GM12873 (cell line): ENCODE measurements around the gene FOXL2NB.

Source experiments
- TF ChIP-seq, protein P1 (sequence below): IDR thresholded peaks from 2 replicates; pipeline ENCODE4 v1.5.1; 2012; ENCODE audit warnings: low read depth, mild to moderate bottlenecking, moderate library complexity, low read length, control low read depth; ENCODE audit not compliant: insufficient read depth; ENCODE audit errors: missing control alignments

The FOXL2NB gene

DNA sequence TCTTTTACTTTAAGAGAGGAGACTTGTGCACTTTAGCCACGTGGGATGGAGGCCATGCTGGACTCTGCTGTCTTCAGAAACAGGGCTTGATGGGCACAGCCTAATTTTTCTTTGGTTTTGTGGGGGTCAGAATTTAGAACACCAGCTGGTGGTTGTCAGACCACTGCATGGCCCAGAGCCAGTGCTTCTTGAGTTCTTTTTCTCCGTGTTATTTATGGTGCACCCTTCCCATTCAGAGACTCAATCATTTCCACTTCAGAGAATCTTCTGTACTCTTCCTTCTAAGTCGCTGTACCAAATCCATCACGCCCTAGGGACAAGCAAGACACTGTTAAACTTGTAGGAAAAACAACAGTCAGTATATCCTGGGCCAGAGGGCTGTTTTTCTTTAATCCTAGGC lies 38.9 kb downstream of the FOXL2NB start:
- TF ChIP-seq, protein P1, sequence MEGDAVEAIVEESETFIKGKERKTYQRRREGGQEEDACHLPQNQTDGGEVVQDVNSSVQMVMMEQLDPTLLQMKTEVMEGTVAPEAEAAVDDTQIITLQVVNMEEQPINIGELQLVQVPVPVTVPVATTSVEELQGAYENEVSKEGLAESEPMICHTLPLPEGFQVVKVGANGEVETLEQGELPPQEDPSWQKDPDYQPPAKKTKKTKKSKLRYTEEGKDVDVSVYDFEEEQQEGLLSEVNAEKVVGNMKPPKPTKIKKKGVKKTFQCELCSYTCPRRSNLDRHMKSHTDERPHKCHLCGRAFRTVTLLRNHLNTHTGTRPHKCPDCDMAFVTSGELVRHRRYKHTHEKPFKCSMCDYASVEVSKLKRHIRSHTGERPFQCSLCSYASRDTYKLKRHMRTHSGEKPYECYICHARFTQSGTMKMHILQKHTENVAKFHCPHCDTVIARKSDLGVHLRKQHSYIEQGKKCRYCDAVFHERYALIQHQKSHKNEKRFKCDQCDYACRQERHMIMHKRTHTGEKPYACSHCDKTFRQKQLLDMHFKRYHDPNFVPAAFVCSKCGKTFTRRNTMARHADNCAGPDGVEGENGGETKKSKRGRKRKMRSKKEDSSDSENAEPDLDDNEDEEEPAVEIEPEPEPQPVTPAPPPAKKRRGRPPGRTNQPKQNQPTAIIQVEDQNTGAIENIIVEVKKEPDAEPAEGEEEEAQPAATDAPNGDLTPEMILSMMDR, result no peak

DNA sequence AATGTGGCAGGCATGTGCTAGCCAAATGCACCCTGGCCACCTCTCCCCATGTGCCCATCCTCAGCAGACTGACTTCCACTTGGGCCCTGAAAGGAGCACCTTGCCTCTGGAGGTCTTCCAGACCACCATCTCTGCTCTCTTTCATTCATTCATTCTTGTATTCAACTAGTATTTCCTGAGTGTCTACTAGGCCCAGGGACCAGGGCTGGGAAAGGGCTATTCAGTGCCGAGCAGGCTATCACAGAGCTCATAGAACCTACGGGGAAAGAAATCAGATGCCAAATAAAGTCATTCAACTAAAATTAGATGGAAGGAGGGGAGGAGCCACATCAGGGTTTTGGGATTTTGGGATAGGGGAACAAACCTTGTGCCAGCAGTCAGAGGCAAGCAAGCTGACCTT lies 40.2 kb downstream of the FOXL2NB start:
- TF ChIP-seq, protein P1, result no peak

DNA sequence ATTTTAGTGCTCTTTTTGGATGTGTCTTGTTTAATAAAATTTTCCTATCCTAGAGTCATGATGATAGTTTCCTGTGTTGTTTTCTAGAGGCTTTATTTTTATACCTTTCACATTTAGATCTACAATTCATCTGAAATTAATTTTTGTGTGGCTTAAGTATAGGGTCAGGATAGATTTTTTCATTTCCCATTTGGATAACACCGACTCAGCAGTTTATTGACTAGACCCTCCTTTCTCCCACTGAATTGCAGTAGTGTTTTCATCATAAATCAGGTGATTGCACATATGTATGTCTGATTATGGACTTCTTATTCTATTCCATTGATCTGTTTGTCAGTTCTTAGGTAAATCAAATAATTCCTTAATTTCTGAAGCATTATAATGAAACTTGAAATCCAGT lies 48.7 kb downstream of the FOXL2NB start:
- TF ChIP-seq, protein P1, result no peak
